IPS DF 19.7 (cell line): Measurements from ENCODE around the gene PDILT.
"Not testable (repeated sequence)": the region's sequence is repeated elsewhere in the genome, so short reads cannot be mapped to it uniquely, and the experiment has no call there.

ENCODE experiments used
- DNase-seq: peaks from one replicate; pipeline ENCODE4 v3.0.0-alpha.2; 2013; ENCODE audit warnings: low read depth, low spot score

Gene PDILT

DNA sequence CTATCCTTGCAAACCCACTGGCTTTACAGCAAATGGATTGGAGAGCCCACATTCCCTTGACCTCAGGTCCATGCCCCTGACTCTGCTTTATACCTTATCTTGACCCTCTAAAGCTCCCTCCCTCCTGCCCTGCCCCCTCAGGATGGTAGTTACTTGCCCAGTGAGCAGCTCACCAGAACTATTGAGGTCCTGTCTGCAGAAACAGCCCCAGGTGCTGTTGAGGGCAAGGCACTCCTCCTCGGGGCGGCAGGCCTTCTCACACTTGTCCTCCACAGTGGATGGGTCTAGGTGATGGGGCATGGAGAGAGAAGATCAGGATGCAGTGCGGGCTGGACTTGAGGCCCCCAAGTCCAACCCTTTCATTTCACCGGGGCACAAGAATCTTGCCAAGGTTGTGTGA lies 81.8 kb downstream of the PDILT start:
- DNase-seq: no peak

DNA sequence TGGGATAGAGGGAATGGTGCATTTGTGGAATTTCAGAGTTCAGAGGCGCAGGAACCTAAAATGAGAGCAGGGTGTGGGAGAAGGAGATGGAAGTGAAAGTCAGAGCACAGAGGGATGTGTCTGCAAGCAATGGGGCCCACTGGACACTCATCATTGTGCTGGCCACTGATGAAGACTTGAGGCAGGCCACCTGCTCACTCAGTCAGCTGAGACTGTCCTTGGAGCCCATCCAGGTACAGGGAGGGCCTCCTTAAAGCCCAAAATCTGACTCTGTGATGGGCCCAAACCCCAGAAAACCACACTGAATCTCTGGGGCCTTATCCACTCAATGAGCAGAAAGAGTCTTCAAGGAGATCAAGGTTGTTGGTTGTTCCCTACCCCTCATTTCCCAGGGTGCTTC lies 82.9 kb downstream of the PDILT start:
- DNase-seq: no peak

DNA sequence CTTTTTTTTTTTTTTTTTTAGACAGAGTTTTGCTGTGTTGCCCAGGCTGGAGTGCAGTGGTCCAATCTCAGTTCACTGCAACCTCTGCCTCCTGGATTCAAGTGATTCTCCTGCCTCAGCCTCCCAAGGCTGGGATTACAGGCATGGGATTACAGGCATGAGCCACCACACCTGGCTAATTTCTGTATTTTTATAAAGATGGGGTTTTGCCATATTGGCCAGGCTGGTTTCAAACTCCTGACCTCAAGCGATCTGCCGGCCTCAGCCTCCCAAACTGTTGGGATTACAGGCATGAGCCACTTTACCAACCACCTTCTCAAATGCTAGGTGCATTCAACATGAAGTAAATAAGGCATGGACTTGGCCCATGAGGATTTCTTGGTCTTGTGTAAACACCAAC lies 83.5 kb downstream of the PDILT start:
- DNase-seq: not testable (repeated sequence)

DNA sequence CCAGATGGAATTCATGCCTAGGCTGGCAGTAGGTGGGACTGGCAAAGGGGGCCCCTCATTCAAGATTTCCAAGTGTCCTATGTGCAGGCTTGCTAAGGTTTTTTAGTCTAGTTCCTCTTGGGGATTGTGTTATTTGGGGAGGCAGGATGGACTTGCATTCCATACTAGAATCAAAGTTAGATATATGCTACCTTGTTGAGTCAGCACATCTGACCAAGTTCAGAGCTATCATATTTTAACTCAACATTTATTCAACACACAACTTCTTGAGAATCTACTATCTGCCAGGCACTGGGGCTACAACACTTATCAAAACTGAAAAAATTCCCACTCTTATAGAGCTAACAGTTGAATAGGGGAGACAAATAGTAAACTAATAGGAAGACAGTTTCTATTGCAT lies 83.9 kb downstream of the PDILT start:
- DNase-seq: no peak

DNA sequence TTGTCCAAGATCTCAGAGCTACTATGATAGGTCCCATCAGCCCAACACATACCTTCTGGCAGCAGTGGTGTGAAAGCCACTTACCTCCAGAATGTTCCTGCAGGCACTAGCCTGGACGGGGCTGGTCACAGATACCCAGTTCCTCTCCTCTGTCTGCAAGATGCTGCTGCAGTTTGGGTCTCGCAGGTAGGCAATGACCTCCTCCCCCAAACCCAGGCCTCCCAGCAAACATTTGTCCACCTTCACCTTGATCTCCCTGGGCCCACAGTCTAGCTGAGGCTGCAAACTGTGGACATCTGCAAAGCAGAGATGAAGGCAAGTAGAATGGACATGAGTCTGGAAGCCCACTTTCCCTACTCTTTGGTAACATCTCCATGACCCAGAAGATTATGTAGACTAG lies 84.4 kb downstream of the PDILT start:
- no peak for DNase-seq

DNA sequence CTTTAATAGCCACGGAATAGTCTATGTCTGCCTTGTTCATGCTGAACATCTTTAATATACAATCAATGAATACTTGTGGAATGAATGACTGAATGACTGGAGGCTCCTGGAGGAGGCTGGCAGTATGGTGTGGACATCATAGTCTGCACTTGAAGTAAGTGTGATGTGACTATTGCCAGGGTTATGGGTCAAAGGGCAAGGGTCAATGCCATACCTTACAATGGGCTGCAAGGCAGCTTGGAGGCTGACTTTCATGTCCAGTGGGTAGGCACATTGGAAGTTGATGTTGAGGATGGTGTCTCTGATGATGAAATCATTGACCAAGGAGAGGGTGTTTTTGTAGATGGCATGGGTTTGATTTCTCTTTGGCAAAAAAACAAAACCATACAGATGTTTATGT lies 85.1 kb downstream of the PDILT start:
- DNase-seq: no peak

DNA sequence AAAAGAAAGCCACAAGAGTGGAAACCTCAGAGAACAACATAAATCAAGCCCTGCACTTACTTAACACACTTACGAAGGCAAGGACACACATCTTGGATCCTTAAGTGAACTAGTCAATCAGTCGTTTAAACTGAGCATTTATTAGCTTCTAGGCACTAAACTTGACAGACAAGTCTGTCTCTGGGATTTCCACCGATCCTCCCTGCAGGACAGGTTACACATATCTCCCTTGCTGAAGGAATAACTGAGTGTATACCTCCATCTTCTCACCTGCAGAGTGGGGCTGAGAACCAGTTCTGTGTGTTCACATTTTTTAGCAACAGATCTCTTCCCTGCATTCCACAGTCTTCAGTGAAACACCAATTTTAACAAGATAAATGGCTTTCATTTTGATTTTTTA lies 86.1 kb downstream of the PDILT start:
- no peak for DNase-seq

DNA sequence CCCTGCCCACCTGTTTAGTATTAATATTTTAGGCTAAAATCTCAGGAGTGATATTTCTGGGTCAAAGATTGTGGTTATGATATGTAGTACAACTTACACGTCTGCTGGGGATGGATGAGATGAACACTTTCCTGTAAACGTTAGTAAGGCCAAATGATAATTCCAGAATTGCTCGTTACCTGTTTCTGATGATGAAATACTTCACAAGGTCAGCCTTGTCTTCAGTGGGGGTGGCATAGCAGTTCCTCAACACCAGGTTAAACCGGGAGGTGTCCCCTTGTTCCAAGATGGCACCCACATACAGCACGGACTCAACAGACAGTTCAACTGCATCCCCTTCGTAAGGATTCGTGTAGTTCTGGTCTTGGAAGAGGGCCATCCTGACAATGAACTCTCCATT lies 86.5 kb downstream of the PDILT start:
- no peak for DNase-seq

DNA sequence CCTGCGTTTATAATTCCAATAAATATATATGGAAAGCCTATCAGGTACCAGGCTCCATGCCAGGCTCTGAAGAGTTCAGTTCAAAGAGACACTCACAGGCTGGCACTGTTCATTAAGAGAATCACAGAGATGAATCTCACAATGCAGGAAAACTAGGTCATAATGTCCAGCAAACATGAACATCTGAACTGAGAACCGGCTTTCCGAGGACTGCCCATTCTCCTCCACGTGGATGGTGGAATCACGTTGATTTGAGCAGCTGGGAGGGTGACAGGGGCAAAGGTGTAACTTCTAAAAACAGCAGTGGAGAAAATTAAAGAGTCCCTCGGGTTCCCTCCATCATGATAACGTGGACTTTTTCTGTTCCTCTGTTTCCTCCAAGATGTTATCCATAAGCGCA lies 87.4 kb downstream of the PDILT start:
- DNase-seq: no peak

DNA sequence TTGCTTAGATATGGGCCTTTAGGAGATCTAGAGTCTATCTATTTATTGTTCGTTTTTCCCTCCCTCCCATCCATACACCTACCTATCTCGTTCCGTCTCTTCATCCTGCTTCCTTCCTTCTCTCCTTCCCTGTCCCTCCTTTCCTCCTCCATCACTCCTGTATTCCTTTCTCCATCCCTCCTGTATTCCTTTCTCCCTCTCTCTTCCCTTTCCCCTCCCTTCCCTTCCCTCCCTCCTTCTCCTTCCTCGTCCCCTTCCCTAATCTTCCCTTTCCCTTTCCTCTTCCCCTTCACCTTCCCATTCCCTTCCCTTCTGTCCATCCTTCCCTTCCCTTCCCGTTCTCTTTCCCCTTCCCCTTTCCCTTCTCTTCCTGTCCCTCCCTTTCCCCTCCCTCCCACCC lies 87.8 kb downstream of the PDILT start:
- DNase-seq: no peak

DNA sequence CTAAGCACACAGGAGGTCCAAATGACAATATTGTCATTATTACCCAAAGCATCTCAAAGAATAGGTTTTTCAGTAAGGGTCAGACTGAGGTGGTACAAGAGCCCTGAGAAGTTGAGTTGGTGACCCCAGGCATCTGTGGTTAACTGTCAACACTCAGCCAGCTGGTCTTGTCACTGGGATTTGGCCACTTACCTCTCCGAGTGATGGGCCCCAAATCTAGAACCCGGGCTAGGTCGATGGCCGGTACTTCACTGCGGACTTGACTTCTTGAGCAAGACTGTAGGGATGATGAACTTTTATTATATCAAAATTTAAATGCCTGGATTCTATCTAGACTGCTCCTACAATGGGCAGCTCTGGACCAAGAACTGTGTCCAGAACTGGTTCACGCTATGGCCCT lies 88.8 kb downstream of the PDILT start:
- DNase-seq: no peak

DNA sequence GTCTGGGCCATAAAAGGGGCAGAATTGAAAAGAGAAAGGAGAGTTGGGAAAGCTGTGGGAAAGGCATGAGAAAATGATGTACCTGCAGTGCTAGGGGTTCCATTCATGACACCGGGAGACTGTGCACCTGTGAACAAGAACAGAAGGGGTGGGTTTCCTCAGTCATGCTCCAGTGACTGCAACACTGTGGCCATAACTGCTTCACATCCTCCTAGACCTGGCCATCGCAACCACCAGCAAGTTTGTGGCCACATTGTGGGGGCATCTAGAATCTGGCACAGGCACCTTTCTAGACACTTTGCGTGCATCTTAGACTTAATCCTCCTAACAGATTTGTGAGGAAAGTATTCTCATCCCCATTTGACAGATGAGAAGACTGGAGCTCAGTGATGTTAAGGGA lies 90.0 kb downstream of the PDILT start:
- no peak for DNase-seq

DNA sequence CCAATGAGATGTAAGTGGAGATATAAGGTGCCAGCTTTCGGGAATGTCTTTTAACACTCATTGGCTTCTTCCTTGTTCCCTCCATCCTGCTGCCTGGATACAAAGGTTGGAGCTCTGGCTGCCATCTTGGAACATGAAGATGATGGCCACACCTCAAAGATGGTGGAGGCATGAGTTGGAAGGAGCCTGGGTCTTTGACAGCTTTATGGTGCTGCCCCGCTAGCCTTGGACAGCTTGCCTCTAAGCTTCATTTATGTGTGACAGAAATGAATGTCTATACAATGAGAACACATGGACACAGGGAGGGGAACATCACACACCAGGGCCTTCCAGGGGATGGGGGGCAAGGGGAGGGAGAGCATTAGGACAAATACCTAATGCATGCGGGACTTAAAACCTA lies 90.8 kb downstream of the PDILT start:
- DNase-seq: no peak

DNA sequence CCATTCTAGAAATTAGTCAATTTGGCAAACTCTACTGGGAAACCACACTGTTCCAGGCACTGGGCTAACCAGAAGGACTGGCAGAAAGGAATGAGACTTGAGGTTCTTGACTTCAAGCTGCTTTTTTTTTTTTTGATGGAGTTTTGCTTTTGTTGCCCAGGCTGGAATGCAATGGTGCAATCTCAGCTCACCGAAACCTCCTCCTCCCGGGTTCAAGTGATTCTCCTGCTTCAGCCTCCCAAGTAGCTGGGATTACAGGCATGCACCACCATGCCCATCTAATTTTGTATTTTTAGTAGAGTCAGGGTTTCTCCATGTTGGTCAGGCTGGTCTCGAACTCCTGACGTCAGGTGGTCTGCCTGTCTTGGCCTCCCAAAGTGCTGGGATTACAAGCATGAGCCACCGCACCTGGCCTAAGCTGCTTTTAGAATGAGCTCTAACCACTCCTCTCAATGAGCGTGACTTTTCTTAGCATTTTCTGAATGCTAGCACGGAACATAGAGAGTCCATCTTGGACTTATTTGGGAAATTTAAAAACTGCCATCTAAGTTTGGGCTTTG lies 91.9 kb downstream of the PDILT start:
- not testable (repeated sequence) for DNase-seq

DNA sequence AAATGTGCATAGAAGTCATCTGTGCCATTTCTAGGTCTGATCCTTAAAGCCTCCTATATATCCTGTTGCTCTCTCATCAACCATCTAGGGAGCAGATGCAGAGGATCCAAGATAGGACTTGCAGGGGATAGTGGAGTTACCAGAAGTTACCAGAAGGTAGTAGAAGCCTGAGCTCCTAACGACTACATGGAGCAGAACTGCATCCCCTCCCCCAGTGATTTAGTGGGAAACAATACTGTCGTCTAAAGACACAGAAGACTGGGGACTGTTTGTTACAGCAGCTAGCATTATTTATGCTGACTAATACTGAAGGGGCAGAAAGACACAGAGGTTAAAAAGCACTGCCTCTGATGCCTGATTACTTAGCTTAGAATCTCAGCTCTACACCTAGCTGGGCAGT lies 93.0 kb downstream of the PDILT start:
- DNase-seq: no peak

DNA sequence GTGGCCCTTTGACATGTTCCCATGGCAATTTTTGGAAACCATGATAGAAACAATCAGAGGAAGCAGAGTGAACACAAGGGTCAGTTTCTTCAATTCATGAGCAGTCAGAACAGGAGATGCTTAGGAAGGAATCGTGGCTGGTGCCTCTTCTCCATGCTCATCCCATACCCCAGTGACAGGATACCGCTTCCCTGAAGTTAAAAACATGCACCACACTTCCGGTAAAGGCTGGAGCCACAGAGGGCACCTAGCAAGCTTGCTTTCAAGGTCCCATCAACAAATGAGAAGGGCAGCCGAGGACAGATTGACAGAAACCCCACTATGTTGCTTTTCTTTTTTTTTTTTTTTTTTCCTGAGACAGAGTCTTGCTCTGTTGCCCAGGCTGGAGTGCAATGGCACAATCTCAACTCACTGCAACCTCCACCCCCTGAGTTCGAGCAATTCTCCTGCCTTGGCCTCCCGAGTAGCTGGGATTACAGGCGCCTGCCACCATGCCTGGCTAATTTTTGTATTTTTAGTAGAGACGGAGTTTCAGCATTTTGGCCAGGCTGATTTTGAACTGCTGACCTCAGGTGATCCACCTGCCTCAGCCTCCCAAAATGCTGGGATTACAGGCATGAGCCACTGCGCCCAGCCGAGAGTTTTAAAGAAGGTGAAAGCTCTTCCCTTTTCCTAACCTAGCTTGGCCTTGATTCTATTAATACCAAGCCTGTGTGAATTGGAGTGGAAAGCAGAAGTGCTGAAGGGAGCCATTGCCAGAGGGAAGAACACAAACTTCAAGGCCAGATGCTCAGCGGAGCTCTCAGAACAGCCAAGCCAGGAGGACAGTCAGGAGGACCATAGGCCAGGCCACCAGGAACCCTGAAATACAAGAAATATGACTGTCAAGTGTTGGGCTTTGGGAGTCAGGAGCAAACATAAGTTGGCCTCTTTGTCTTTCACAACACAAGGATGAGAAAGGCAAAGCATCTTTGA lies 93.8 kb downstream of the PDILT start:
- no peak for DNase-seq

DNA sequence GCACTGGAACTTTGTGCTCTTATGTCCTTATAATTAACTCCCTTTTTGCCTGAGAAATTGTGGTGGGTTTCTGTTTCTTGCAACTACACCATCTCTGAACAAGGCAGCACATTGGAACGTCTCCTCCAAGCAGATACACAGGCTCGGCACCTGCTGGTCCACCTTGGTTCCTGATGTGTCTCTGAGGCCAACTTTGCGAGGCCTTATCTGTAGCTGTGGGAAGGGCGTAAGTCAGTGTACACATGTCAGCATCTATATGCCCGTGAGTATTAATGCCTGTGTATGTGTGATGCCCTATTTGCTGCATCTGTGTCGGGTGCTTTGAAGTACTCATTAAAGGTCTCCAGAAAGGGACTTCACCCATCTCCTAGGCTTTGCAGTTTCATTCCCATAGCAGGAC lies 94.8 kb downstream of the PDILT start:
- no peak for DNase-seq
